Lung microvascular endothelial cell (primary cell): Measurements from ENCODE around the gene UCK2. TPM values are rescaled to one million over a fixed set of nuclear protein-coding genes. Genes with fewer than 3 reads are reported as not detected.
A peak's percentile ranks its signal among the peaks of the same experiment; 100 is the strongest.

Source experiments
- DNase-seq, 2 donors: peaks; one replicate each; pipeline versions ENCODE4 v3.0.0 to v3.0.0-alpha.2; 2010; ENCODE audit warnings: low read depth in 2 of 2
- total RNA-seq: library from RNA; depleted of rRNA; stranded (reverse); fragments of >200 nt; gene quantifications from 2 replicates; pipeline ENCODE4 v1.2.1, GENCODE V29; 2014

UCK2 gene
- total RNA-seq, 1 donor from 2014 or later = 53.4 TPM

DNA sequence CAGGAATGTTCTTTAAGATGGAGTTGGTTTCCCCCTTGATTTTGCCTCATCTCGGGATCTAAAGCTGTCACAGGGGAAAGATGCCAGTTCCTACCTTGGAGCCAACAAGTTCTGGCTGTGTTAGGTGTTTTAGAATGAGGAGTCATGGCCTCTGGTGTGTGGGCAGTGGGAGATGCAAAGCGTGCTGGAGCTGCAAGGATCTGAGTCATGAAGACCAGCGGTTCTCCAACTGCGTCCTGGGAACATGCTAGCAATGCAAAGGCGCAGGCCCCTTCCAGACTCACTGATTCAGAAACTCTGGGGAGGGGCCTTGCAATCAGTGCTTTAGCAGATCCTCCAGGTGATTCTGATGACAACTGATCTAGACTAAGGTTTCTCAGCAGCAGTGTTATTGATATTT is 109.1 kb downstream of the UCK2 start:
- DNase-seq = no peak

GRCh38 chr1:165937829-165938228 is 110.4 kb downstream of the UCK2 start:
- no peak for DNase-seq

DNA sequence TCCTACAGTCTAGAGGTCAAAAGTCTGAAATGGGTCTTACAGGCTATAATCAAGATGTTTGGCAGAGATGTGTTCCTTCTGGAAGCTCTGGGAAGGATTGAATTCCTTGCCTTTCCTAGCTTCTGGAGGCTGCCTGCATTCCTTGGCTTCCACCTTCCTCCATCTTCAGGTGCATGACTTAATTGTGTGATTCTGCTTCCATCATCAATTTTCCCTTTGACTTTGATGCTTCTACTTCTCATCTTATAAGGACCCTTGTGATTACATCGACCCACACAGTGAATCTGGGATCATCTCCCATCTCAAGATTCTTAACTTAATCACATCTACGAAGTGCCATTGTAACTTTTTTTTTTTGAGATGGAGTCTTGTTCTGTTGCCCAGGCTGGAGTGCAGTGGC is 111.4 kb downstream of the UCK2 start:
- DNase-seq = no peak

DNA sequence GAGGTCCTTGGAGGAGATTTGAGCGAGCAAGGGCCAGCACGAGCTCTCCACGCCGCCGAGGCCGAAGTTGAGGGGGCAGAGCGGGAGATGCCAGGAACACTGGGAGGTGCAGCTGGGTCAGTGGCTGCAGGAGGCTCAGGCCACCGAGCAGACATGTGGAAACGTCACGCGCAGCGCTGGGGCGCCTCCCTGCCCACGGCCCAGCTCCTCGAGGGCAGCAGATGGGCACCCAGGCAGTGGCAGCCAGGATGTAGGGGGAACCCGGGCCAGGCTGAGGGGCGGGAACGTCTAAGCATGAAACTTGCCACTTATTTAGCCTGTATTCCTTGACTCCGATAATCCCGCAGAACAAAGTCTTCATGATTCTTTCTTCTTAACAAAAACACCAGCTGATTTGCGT is 114.1 kb downstream of the UCK2 start:
- no peak for DNase-seq

- no peak for DNase-seq
These were observed 114.6 kb downstream of the UCK2 start for GRCh38 chr1:165942062-165942461.

DNA sequence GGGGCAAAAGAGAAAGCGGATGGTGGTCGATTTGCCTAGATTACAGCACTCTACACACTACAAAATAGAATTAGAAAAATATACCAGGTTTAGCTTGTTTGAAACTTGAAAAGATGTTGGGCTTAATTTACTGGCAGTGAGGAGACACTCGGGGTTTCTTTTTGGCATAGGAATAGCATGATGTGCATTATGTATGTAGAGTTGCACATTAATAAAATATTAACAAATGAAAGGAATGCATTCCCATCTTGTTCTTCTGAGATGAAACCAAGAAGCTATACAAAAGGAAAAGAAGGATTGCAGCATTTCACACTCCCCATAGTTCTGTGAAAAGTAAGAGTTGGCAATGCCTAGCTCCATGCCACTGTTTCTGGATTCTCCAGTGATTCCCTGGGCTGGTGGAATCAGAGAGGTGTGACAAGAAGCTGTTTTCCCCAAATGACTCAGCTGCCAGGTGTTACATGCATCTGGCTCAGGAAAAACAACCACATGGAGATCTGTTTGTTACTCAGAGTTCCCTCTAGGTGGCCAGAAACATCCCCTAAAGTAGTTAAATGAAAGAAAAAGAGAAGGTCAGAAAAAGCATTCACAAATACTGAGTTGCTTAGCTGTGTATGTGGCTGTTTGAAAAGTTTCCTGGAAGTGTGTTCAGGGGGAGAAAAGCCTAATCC is 115.6 kb downstream of the UCK2 start:
- no peak for DNase-seq

DNA sequence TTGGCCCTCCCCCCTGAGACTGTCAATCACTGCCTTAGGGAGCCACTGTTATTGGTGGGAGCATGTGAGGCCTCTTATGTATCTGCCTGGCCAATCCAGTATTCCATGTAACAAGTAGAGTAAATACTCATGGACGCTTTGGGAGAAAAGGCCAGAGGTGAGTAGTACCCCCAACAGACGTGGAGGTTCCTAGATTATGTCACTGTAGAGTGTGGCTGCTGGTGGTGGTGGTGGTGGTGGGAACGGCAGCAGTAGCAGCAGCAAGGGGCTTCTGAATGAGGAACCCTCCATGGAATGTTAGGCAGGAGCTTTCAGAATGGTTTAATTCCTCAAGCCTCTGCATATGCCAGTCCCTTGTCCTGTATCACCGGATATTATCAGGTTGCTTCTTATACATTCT is 118.5 kb downstream of the UCK2 start:
- DNase-seq = no peak

- no peak for DNase-seq
These were observed 120.5 kb downstream of the UCK2 start for GRCh38 chr1:165947797-165948455.

- peak; percentile 13 to 23 for DNase-seq
These were observed 122.1 kb downstream of the UCK2 start for GRCh38 chr1:165949335-165950130.

- no peak for DNase-seq
These were observed 127.5 kb downstream of the UCK2 start for GRCh38 chr1:165954940-165955339.

DNA sequence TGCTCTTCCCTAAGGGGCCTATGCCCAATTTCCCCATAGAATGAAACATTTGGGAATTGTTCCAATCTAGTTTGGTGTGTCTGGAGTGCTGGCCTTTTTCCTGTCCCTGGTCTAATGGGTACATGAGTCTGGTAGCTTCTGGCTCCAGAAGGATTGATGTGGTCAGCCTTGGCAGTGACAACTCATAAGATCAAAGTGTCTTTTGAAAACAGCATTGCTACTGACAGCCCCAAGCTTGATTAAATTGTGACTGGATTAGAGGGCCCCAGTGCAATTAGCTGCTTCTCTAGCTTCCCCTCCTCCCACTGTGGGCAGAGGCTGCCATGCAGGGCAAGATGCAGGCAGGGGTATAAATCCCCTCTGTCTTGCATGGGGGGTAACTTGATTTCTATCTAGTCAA is 130.9 kb downstream of the UCK2 start:
- no peak for DNase-seq

DNA sequence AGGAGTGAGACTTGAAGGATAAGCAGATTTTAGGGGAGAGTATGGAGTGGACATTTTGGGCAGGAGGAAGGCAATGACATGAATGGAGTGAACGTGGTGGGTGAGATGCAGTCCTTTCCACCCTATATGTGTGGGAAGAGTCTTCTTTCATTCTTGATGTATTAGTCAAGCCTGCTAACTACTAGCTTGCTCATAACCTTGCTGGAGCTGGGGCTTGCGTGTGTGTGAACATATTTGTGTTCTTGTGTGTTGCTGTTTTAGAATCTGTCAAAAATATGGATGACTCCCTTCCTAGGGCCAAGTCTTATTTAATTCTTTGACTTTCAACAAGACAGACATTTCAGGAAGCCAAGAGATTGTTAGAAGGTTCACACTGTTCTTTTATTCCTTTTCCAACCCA is 132.7 kb downstream of the UCK2 start:
- DNase-seq = no peak

DNA sequence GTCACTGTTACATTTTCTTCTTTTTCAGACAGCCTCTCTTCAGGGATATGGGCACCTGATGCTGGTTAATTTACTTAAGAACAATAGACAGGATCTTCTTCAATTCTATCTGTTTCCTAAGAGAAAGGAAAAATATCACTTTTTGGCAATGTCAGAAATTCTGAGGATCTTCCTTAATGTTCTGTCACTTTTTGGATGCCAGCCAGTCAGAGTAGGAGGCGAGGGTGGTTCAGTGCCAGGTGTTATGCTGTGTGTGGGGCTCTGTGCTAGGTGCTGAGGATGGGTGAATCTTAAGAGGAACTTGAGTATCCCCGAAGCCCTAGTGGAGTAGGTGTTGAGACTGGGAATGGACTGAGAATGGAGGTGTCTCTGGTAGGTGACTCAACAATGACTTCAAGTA is 133.5 kb downstream of the UCK2 start:
- DNase-seq = no peak

Other genes starting within 250 kb of the UCK2 start
- gene MGST3, start 196.4 kb upstream of the UCK2 start, total RNA-seq = 148 and 319 TPM in 2 replicates
- 79.8 and 85.0 TPM in 2 replicates for gene ALDH9A1, start 129.1 kb upstream of the UCK2 start, total RNA-seq
- gene TMCO1, start 58.7 kb upstream of the UCK2 start, total RNA-seq = 35.7 and 48.0 TPM in 2 replicates